IMR-90 (cell line): Measurements from ENCODE around the gene HMG20A. TPM values are rescaled to one million over a fixed set of nuclear protein-coding genes. Genes with fewer than 3 reads are reported as not detected.

Experiments
- ATAC-seq: fragments of 200-7000 bp; cut with Tn5 transposase; 2 replicates; pipeline ENCODE4 v1.9.1; 2020; ENCODE audit warnings: low read depth, mild to moderate bottlenecking, moderate library complexity
- BruUV-seq: library from RNA; stranded (reverse); fragments of 400-500 nt; replicated peaks from 2 replicates; lab custom pipeline; 2021; lab: Mats Ljungman, UMichigan
- CTCF ChIA-PET: fragments of 300-600 bp; formaldehyde crosslinking; extraction: SDS; loops from one replicate; lab custom pipeline; 2021; ENCODE audit warnings: antibody characterized with exemption; lab: Yijun Ruan, JAX
- POLR2A ChIA-PET: fragments of 300-600 bp; sonication (Branson Sonifier 250); formaldehyde crosslinking; loops from one replicate; lab custom pipeline; 2022; ENCODE audit warnings: antibody characterized with exemption; ENCODE audit not compliant: unreplicated experiment; lab: Charles Lee
- DNase-seq: peaks from one replicate; pipeline ENCODE4 v3.0.0; 2013
- H2AFZ ChIP-seq: replicated peaks from 2 replicates; pipeline ENCODE3; 2013; ENCODE audit warnings: low read length, mild to moderate bottlenecking; ENCODE audit not compliant: poor library complexity
- H2AK5ac ChIP-seq: 2 replicates; pipeline ENCODE4 v1.6.1; 2013; ENCODE audit warnings: low read depth, low read length, inconsistent platforms
- H2AK9ac ChIP-seq: replicated peaks from 2 replicates; pipeline ENCODE3; 2013; ENCODE audit warnings: mild to moderate bottlenecking, low read depth, low read length, moderate library complexity; ENCODE audit not compliant: poor library complexity
- H2BK120ac ChIP-seq: 2 replicates; pipeline ENCODE4 v1.6.1; 2013; ENCODE audit warnings: low read depth, low read length, inconsistent platforms
- H2BK15ac ChIP-seq: 3 replicates; pipeline ENCODE4 v1.6.1; 2013; ENCODE audit warnings: low read depth, low read length, inconsistent platforms
- H2BK20ac ChIP-seq: 2 replicates; pipeline ENCODE4 v1.6.1; 2013; ENCODE audit warnings: low read depth, mild to moderate bottlenecking, inconsistent platforms, low read length, moderate library complexity
- H2BK5ac ChIP-seq: 2 replicates; pipeline ENCODE4 v1.6.1; 2013; ENCODE audit warnings: mild to moderate bottlenecking, low read depth, low read length, inconsistent platforms; ENCODE audit not compliant: poor library complexity, severe bottlenecking
- H3K14ac ChIP-seq: replicated peaks from 2 replicates; pipeline ENCODE4 v1.6.1; 2013; ENCODE audit warnings: low read depth, low read length, inconsistent platforms
- H3K18ac ChIP-seq: 2 replicates; pipeline ENCODE4 v1.6.1; 2013; ENCODE audit warnings: low read depth, low read length, control low read depth
- H3K23ac ChIP-seq: 2 replicates; pipeline ENCODE4 v1.6.1; 2013; ENCODE audit warnings: low read depth, low read length, inconsistent platforms
- H3K27ac ChIP-seq: 2 replicates; pipeline ENCODE4 v1.5.1; 2013; ENCODE audit warnings: mild to moderate bottlenecking, control low read depth, low read length; ENCODE audit not compliant: insufficient read depth
- H3K27me3 ChIP-seq: 2 replicates; pipeline ENCODE4 v1.6.1; 2013; ENCODE audit warnings: low read length; ENCODE audit not compliant: control insufficient read depth, insufficient read depth
- H3K36me3 ChIP-seq: 2 replicates; pipeline ENCODE4 v1.6.1; 2013; ENCODE audit warnings: low read length, mixed read lengths; ENCODE audit not compliant: control insufficient read depth, insufficient read depth
- H3K4ac ChIP-seq: 2 replicates; pipeline ENCODE4 v1.6.1; 2013; ENCODE audit warnings: low read depth, low read length, inconsistent platforms
- H3K4me1 ChIP-seq: 2 replicates; pipeline ENCODE4 v1.6.1; 2013; ENCODE audit warnings: low read length, mixed read lengths; ENCODE audit not compliant: control insufficient read depth, insufficient read depth
- H3K4me2 ChIP-seq: 2 replicates; pipeline ENCODE4 v1.6.1; 2013; ENCODE audit warnings: low read depth, mild to moderate bottlenecking, control low read depth, low read length, moderate library complexity
- H3K4me3 ChIP-seq: 2 replicates; pipeline ENCODE4 v1.5.1; 2013; ENCODE audit warnings: low read depth, mild to moderate bottlenecking, control low read depth, low read length, moderate library complexity; ENCODE audit not compliant: insufficient read depth
- H3K56ac ChIP-seq: 2 replicates; pipeline ENCODE4 v1.6.1; 2013; ENCODE audit warnings: low read length, inconsistent platforms; ENCODE audit not compliant: insufficient read depth; ENCODE audit errors: extremely low read depth
- H3K79me1 ChIP-seq, 2 experiments: 2 replicates each; pipeline ENCODE4 v1.6.1; 2013; ENCODE audit warnings: low read length in 2 of 2, inconsistent platforms in 1 of 2, low read depth in 1 of 2
- H3K9ac ChIP-seq: 2 replicates; pipeline ENCODE4 v1.6.1; 2013; ENCODE audit warnings: low read depth, low read length, control low read depth
- H3K9me1 ChIP-seq: 2 replicates; pipeline ENCODE4 v1.6.1; 2013; ENCODE audit warnings: low read length, inconsistent platforms; ENCODE audit not compliant: insufficient read depth
- H3K9me3 ChIP-seq: 2 replicates; pipeline ENCODE4 v1.6.1; 2013; ENCODE audit warnings: low read length; ENCODE audit not compliant: control insufficient read depth, insufficient read depth
- H4K20me1 ChIP-seq: 2 replicates; pipeline ENCODE4 v1.6.1; 2013; ENCODE audit warnings: low read length, inconsistent platforms; ENCODE audit not compliant: insufficient read depth
- H4K5ac ChIP-seq: 2 replicates; pipeline ENCODE4 v1.6.1; 2013; ENCODE audit warnings: mild to moderate bottlenecking, low read depth, low read length, control low read depth
- H4K8ac ChIP-seq, 2 experiments: 2 replicates each; pipeline ENCODE4 v1.6.1; 2013; ENCODE audit warnings: low read depth in 2 of 2, low read length in 2 of 2, control low read depth in 1 of 2, inconsistent platforms in 1 of 2
- H4K91ac ChIP-seq: 2 replicates; pipeline ENCODE4 v1.6.1; 2013; ENCODE audit warnings: low read depth, low read length, inconsistent platforms; ENCODE audit not compliant: insufficient read depth
- CTCF ChIP-seq: conservative IDR thresholded peaks from 2 replicates; pipeline ENCODE4 v1.5.1; 2012; ENCODE audit warnings: mild to moderate bottlenecking, low read depth, low read length, improper control_type of control experiment
- MAFK ChIP-seq: IDR thresholded peaks from 2 replicates; pipeline ENCODE4 v1.6.1; 2012; ENCODE audit warnings: low read depth, low read length, improper control_type of control experiment
- NFE2L2 ChIP-seq: fragments of 150-350 bp; IDR thresholded peaks from 2 replicates; pipeline ENCODE4 v1.6.1; 2016; ENCODE audit warnings: low read depth, mild to moderate bottlenecking, low read length
- WGBS, 2 experiments: methylation state at CpG; one replicate each; pipeline versions ENCODE4 v1.1.5 to v1.1.7; 2013; ENCODE audit warnings: missing lambda C conversion rate in 2 of 2; ENCODE audit not compliant: insufficient read length in 1 of 2; ENCODE audit errors: extremely low coverage in 2 of 2; 5-methylcytosine and 5-hydroxymethylcytosine counted together
- dilution Hi-C: fragments of 300-500 bp; cut with HindIII; formaldehyde crosslinking; loops from one replicate; pipeline ENCODE4 v1.14.3; 2018; ENCODE audit warnings: low sequenced_read_pairs; ENCODE audit not compliant: unreplicated experiment
- in situ Hi-C: fragments of 300-500 bp; cut with MboI; formaldehyde crosslinking; loops from 3 replicates; pipeline ENCODE4 v1.14.3; 2019; ENCODE audit warnings: low sequenced_read_pairs, inconsistent platforms, mixed read lengths
- intact Hi-C: fragments of 100-400 bp; cut with micrococcal nuclease; formaldehyde crosslinking; loops from 2 replicates; pipeline ENCODE4 v1.10.0; 2022
- polyA plus RNA-seq, 3 experiments: library from polyadenylated mRNA; depleted of rRNA; stranded (reverse); fragments of >200 nt; gene quantifications; 2 replicates each; pipeline ENCODE4 v1.2.3, GENCODE V29; 2012; ENCODE audit warnings: low replicate concordance in 1 of 3
- total RNA-seq: library from RNA; depleted of rRNA; stranded (reverse); fragments of >200 nt; gene quantifications from 2 replicates; pipeline ENCODE4 v1.2.3, GENCODE V29; 2012

Gene HMG20A
- total and polyA plus RNA-seq, 2 of the 4 experiments (the other 2 are of a cell fraction), result 22.3 to 25.3 TPM

- CTCF ChIA-PET, result interaction anchor here (1.2 kb wide), 1 partner anchor 15 kb away, joined by 4 read pairs; no protein-coding TSS in a partner anchor
Observed at GRCh38 chr15:77481670-77482069, 61.0 kb downstream of the HMG20A start.

More at GRCh38 chr15:77481670-77482069, 61.0 kb downstream of the HMG20A start:
- no peak for ATAC-seq
- H2AFZ ChIP-seq, result no peak overlapping the region
- DNase-seq, result no peak
- no peak overlapping the region for H2AK5ac ChIP-seq
- H4K8ac ChIP-seq, result no peak overlapping the region; a peak in 1 of 4 replicates
- in situ Hi-C loops, result no loop called here
- peaks cover 16% of the 10 kb centered on the region for H3K36me3 ChIP-seq
- BruUV-seq, result no TSS peak
- peaks cover 25% of the 10 kb centered on the region for H3K4me1 ChIP-seq
- H2BK5ac ChIP-seq, result peak overlapping the region; percentile 56
- no peak overlapping the region for H3K4ac ChIP-seq
- H3K9me3 ChIP-seq, result no peaks in the 10 kb centered on the region
- intact Hi-C loops, result loop anchor here (2.0 to 5.0 kb wide), 3 partner anchors 23 to 364 kb away; partner anchors contain the start of genes HMG20A and PEAK1
- no peak overlapping the region for H3K56ac ChIP-seq
- no peak overlapping the region for H2BK20ac ChIP-seq
- POLR2A ChIA-PET, result no interaction called here
- no CpG with 5 or more reads among the region's 1 CpG for WGBS, 2 experiments
- H2AK9ac ChIP-seq, result no peak overlapping the region
- 0 out of 2 replicates have a peak overlapping the region, but pooled peaks have one; percentile 25 for H4K5ac ChIP-seq
- 0 out of 2 replicates have a peak overlapping the region, but pooled peaks have one; percentile 16 for H2BK120ac ChIP-seq
- H3K14ac ChIP-seq, result no peak overlapping the region; the same call in 1 of the 2 replicates
- no peak overlapping the region for H3K4me3 ChIP-seq
- H4K91ac ChIP-seq, result no peak overlapping the region
- no peaks in the 10 kb centered on the region for H3K27me3 ChIP-seq
- H3K79me1 ChIP-seq, result peaks cover 4 to 14% of the 10 kb centered on the region in 2 experiments; a peak in 2 of 4 replicates
- no peak overlapping the region; the same call in 1 of the 2 replicates for H3K18ac ChIP-seq
- dilution Hi-C loops, result no loop called here
- peak overlapping the region; percentile 26; the same call in 1 of the 2 replicates for H3K4me2 ChIP-seq
- H4K20me1 ChIP-seq, result no peaks in the 10 kb centered on the region
- H3K9ac ChIP-seq, result no peak overlapping the region
- peaks cover 7% of the 10 kb centered on the region; the same call in 1 of the 2 replicates for H3K9me1 ChIP-seq
- no peak overlapping the region for H3K23ac ChIP-seq
- H3K27ac ChIP-seq, result no peak overlapping the region
- no peak for TF ChIP-seq MAFK
- no peak for TF ChIP-seq CTCF
- TF ChIP-seq NFE2L2, result no peak
- H2BK15ac ChIP-seq, result no peak overlapping the region
